Measurements from ENCODE around the gene NT5DC1.

NT5DC1 gene

GRCh38 chr6:116254297-116255056 lies 153.8 kb downstream of the NT5DC1 start:
- H3K4me3 ChIP-seq (ENCODE audit: low read depth, low read length), result peak overlapping the region; percentile 88
- H3K4me1 ChIP-seq (ENCODE audit: control insufficient read depth, insufficient read depth, low read length), result peaks cover 11% of the 10 kb centered on the region; the same call in 1 of the 2 replicates
- H3K9me3 ChIP-seq (ENCODE audit: control insufficient read depth, insufficient read depth, low read depth, low read length), result no peaks in the 10 kb centered on the region
- H3K36me3 ChIP-seq (ENCODE audit: control insufficient read depth in 2 of 2, insufficient read depth in 1 of 2, low read length in 2 of 2), result peaks cover 0 to 26% of the 10 kb centered on the region in 2 experiments; a peak in 1 of 3 replicates
- ChIA-PET POLR2A (interaction anchor here (0.7 to 3.2 kb wide), 9 partner anchors 10 to 317 kb away, joined by 3 to 16 read pairs (median 4); partner anchors contain the start of genes RWDD1 and TSPYL1), CTCF (interaction anchor here (0.7 to 2.6 kb wide), 6 partner anchors 13 to 277 kb away, joined by 3 to 17 read pairs (median 4); no protein-coding TSS in a partner anchor)
- peak overlapping the region; percentile 69 for H3K27ac ChIP-seq (ENCODE audit: extremely low read depth, low read depth, low read length)
- 0 out of 2 replicates have a peak, but pooled peaks have one; percentile 25 for TF ChIP-seq ZNF558 (tag by site-specific recombination; IDR thresholded peaks at IDR 0.05)
- no peak for TF ChIP-seq HOXD13 (CRISPR knock-in tag; IDR thresholded peaks at IDR 0.05; ENCODE audit: borderline replicate concordance)
- no peak for TF ChIP-seq ZNF362 (tag by site-specific recombination; IDR thresholded peaks at IDR 0.05)
- no peak for TF ChIP-seq ZBTB10 (tag by site-specific recombination; IDR thresholded peaks at IDR 0.05)
- TF ChIP-seq GLI2 (tag by site-specific recombination; IDR thresholded peaks at IDR 0.05; ENCODE audit: borderline replicate concordance, low read depth), result no peak
- TF ChIP-seq, protein P1, sequence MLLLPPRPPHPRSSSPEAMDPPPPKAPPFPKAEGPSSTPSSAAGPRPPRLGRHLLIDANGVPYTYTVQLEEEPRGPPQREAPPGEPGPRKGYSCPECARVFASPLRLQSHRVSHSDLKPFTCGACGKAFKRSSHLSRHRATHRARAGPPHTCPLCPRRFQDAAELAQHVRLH (tag by site-specific recombination; IDR thresholded peaks at IDR 0.05), result no peak
- no peak for TF ChIP-seq ZNF223 (tag by site-specific recombination; IDR thresholded peaks at IDR 0.05)
- TF ChIP-seq ZSCAN30 (tag by site-specific recombination; IDR thresholded peaks at IDR 0.05), result peak; percentile 7; the same call in 1 of the 2 replicates
- TF ChIP-seq ZNF174 (tag by site-specific recombination; IDR thresholded peaks at IDR 0.05), result no peak
- no peak for TF ChIP-seq ZNF274 (IDR thresholded peaks at IDR 0.05; ENCODE audit: low read length)
- no peak for TF ChIP-seq ZNF274 (tag by site-specific recombination; IDR thresholded peaks at IDR 0.05; ENCODE audit: borderline replicate concordance)
- no peak for TF ChIP-seq ZNF324 (tag by site-specific recombination; IDR thresholded peaks at IDR 0.05)
- TF ChIP-seq ZNF248 (tag by site-specific recombination; IDR thresholded peaks at IDR 0.05), result no peak
- TF ChIP-seq ZNF416 (tag by site-specific recombination; IDR thresholded peaks at IDR 0.05), result no peak
- TF ChIP-seq KLF7 (tag by site-specific recombination; IDR thresholded peaks at IDR 0.05; ENCODE audit: borderline replicate concordance), result no peak
- no peak for TF ChIP-seq ZNF561 (tag by site-specific recombination; IDR thresholded peaks at IDR 0.05; ENCODE audit: borderline replicate concordance)
- TF ChIP-seq SP2 (tag by site-specific recombination; IDR thresholded peaks at IDR 0.05), result no peak
- no peak for TF ChIP-seq PRDM6 (tag by site-specific recombination; IDR thresholded peaks at IDR 0.05)
- no peak for TF ChIP-seq ZNF175 (tag by site-specific recombination; IDR thresholded peaks at IDR 0.05)
- TF ChIP-seq, protein P2, sequence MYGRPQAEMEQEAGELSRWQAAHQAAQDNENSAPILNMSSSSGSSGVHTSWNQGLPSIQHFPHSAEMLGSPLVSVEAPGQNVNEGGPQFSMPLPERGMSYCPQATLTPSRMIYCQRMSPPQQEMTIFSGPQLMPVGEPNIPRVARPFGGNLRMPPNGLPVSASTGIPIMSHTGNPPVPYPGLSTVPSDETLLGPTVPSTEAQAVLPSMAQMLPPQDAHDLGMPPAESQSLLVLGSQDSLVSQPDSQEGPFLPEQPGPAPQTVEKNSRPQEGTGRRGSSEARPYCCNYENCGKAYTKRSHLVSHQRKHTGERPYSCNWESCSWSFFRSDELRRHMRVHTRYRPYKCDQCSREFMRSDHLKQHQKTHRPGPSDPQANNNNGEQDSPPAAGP (tag by site-specific recombination; IDR thresholded peaks at IDR 0.05), result no peak
- no peak for TF ChIP-seq BCL11A (tag by site-specific recombination; IDR thresholded peaks at IDR 0.05; ENCODE audit: low read depth)
- TF ChIP-seq, protein P3, sequence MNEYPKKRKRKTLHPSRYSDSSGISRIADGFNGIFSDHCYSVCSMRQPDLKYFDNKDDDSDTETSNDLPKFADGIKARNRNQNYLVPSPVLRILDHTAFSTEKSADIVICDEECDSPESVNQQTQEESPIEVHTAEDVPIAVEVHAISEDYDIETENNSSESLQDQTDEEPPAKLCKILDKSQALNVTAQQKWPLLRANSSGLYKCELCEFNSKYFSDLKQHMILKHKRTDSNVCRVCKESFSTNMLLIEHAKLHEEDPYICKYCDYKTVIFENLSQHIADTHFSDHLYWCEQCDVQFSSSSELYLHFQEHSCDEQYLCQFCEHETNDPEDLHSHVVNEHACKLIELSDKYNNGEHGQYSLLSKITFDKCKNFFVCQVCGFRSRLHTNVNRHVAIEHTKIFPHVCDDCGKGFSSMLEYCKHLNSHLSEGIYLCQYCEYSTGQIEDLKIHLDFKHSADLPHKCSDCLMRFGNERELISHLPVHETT (tag by site-specific recombination; IDR thresholded peaks at IDR 0.05), result no peak
- TF ChIP-seq, protein P4, sequence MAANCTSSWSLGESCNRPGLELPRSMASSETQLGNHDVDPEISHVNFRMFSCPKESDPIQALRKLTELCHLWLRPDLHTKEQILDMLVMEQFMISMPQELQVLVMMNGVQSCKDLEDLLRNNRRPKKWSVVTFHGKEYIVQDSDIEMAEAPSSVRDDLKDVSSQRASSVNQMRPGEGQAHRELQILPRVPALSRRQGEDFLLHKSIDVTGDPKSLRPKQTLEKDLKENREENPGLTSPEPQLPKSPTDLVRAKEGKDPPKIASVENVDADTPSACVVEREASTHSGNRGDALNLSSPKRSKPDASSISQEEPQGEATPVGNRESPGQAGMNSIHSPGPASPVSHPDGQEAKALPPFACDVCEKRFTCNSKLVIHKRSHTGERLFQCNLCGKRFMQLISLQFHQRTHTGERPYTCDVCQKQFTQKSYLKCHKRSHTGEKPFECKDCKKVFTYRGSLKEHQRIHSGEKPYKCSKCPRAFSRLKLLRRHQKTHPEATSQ (tag by site-specific recombination; IDR thresholded peaks at IDR 0.05), result no peak
- TF ChIP-seq EGR2 (tag by site-specific recombination; IDR thresholded peaks at IDR 0.05; ENCODE audit: low read depth), result no peak
- TF ChIP-seq ZBTB17 (tag by site-specific recombination; IDR thresholded peaks at IDR 0.05), result no peak
- TF ChIP-seq, protein P5, sequence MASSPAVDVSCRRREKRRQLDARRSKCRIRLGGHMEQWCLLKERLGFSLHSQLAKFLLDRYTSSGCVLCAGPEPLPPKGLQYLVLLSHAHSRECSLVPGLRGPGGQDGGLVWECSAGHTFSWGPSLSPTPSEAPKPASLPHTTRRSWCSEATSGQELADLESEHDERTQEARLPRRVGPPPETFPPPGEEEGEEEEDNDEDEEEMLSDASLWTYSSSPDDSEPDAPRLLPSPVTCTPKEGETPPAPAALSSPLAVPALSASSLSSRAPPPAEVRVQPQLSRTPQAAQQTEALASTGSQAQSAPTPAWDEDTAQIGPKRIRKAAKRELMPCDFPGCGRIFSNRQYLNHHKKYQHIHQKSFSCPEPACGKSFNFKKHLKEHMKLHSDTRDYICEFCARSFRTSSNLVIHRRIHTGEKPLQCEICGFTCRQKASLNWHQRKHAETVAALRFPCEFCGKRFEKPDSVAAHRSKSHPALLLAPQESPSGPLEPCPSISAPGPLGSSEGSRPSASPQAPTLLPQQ (tag by site-specific recombination; IDR thresholded peaks at IDR 0.05), result no peak
